ENCODE measurements around the gene ADCY1.

DNA sequence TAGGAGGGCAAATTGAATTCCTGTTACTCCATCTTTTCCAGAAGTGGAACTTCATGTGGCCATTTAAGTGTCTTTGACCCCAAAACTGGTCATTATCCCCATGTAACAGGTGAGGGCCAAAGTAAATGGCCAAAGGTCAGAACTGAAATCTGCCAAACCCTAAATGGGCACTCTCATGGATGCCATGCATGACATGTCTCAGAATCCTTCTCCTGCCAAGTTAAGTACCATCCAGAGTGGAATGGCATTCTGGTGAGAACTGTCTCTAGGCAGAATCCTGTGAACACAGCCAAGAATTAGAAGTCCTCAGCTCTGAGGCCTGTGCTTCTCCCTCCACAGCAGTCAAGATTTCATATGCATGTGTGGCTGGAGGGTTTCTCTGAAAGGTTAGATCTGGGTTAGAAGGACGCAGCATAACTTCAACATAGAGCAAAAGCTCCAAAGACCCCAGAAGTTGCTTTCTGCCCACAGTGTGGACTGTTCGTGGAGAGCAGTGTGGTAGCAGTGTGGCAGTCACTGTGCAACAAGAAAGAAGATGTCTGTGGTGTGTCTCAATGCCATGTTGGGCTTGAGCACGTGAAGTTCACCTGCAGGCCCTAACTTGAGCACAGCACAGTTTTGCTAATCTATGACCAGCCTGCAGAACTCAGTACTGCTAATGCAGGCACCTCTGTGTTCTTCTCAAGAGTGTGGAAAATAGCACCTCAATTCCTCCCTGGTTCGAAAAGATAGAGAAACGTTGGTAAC, 121.3 kb downstream of the ADCY1 start:
- TF ChIP-seq, protein P1, sequence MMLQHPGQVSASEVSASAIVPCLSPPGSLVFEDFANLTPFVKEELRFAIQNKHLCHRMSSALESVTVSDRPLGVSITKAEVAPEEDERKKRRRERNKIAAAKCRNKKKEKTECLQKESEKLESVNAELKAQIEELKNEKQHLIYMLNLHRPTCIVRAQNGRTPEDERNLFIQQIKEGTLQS (IDR thresholded peaks at IDR 0.05): peak; percentile 69
- TF ChIP-seq, protein P2, sequence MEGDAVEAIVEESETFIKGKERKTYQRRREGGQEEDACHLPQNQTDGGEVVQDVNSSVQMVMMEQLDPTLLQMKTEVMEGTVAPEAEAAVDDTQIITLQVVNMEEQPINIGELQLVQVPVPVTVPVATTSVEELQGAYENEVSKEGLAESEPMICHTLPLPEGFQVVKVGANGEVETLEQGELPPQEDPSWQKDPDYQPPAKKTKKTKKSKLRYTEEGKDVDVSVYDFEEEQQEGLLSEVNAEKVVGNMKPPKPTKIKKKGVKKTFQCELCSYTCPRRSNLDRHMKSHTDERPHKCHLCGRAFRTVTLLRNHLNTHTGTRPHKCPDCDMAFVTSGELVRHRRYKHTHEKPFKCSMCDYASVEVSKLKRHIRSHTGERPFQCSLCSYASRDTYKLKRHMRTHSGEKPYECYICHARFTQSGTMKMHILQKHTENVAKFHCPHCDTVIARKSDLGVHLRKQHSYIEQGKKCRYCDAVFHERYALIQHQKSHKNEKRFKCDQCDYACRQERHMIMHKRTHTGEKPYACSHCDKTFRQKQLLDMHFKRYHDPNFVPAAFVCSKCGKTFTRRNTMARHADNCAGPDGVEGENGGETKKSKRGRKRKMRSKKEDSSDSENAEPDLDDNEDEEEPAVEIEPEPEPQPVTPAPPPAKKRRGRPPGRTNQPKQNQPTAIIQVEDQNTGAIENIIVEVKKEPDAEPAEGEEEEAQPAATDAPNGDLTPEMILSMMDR (IDR thresholded peaks at IDR 0.05; ENCODE audit: low read depth, low read length, missing input control): no peak
- TF ChIP-seq TAF1 (conservative IDR thresholded peaks at IDR 0.05) (no peak), RAD21 (IDR thresholded peaks at IDR 0.05) (peak in 1 of 2 donors; percentile 53), EGR1 (IDR thresholded peaks at IDR 0.05; ENCODE audit: low read depth in 2 of 2) (peak; percentile 24 to 61), GABPA (IDR thresholded peaks at IDR 0.05 in 1 of 2, conservative IDR thresholded peaks at IDR 0.05 in 1 of 2) (peak in 1 of 2 donors; percentile 48), YY1 (IDR thresholded peaks at IDR 0.05) (peak; percentile 97), FOXA1 (IDR thresholded peaks at IDR 0.05) (peak; percentile 95), JUND (IDR thresholded peaks at IDR 0.05) (peak; percentile 78 to 80), HNF4A (conservative IDR thresholded peaks at IDR 0.05) (peak; percentile 98), NR2F2 (IDR thresholded peaks at IDR 0.05) (peak; percentile 85)
- TF ChIP-seq, protein P3, sequence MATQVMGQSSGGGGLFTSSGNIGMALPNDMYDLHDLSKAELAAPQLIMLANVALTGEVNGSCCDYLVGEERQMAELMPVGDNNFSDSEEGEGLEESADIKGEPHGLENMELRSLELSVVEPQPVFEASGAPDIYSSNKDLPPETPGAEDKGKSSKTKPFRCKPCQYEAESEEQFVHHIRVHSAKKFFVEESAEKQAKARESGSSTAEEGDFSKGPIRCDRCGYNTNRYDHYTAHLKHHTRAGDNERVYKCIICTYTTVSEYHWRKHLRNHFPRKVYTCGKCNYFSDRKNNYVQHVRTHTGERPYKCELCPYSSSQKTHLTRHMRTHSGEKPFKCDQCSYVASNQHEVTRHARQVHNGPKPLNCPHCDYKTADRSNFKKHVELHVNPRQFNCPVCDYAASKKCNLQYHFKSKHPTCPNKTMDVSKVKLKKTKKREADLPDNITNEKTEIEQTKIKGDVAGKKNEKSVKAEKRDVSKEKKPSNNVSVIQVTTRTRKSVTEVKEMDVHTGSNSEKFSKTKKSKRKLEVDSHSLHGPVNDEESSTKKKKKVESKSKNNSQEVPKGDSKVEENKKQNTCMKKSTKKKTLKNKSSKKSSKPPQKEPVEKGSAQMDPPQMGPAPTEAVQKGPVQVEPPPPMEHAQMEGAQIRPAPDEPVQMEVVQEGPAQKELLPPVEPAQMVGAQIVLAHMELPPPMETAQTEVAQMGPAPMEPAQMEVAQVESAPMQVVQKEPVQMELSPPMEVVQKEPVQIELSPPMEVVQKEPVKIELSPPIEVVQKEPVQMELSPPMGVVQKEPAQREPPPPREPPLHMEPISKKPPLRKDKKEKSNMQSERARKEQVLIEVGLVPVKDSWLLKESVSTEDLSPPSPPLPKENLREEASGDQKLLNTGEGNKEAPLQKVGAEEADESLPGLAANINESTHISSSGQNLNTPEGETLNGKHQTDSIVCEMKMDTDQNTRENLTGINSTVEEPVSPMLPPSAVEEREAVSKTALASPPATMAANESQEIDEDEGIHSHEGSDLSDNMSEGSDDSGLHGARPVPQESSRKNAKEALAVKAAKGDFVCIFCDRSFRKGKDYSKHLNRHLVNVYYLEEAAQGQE (IDR thresholded peaks at IDR 0.05): peak; percentile 58
- TF ChIP-seq, protein P4, sequence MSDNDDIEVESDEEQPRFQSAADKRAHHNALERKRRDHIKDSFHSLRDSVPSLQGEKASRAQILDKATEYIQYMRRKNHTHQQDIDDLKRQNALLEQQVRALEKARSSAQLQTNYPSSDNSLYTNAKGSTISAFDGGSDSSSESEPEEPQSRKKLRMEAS (IDR thresholded peaks at IDR 0.05): peak; percentile 92
- TF ChIP-seq, protein P5, sequence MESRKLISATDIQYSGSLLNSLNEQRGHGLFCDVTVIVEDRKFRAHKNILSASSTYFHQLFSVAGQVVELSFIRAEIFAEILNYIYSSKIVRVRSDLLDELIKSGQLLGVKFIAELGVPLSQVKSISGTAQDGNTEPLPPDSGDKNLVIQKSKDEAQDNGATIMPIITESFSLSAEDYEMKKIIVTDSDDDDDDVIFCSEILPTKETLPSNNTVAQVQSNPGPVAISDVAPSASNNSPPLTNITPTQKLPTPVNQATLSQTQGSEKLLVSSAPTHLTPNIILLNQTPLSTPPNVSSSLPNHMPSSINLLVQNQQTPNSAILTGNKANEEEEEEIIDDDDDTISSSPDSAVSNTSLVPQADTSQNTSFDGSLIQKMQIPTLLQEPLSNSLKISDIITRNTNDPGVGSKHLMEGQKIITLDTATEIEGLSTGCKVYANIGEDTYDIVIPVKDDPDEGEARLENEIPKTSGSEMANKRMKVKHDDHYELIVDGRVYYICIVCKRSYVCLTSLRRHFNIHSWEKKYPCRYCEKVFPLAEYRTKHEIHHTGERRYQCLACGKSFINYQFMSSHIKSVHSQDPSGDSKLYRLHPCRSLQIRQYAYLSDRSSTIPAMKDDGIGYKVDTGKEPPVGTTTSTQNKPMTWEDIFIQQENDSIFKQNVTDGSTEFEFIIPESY (IDR thresholded peaks at IDR 0.05): peak; percentile 88

All from liver (tissue), 3 donors.